HG02852 (cell line): ENCODE data around the gene SF3A2.

Source experiments
- ATAC-seq: cut with Tn5 transposase; IDR thresholded peaks from one replicate; pipeline ENCODE4 v1.9.1; 2021; ENCODE audit warnings: mild to moderate bottlenecking, moderate library complexity; ENCODE audit not compliant: unreplicated experiment

Gene SF3A2

GRCh38 chr19:2207008-2207407 lies 29.6 kb upstream of the SF3A2 start:
- no peak for ATAC-seq

- ATAC-seq = no peak
Observed at GRCh38 chr19:2207991-2208860, 28.4 kb upstream of the SF3A2 start.

DNA sequence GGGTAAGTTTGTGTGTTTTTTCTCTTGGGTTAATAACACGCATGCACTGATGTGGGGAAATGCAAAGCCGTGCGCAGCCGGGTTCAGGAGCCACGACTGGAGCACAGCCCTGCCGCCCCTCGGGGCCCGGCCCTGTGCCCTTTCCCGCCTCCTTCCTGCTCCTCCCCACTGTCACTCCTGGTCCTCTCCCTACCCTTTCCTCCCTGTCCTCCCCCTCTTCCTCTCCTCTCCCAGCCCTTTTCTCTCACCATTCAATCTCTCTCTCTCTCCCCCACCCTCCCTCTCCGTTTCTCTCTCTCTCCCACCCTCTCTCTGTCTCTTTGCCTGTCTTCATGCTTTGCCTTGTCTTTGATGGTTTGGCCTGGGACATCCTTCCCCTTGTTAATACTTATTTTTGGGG lies 27.6 kb upstream of the SF3A2 start:
- ATAC-seq = no peak

GRCh38 chr19:2209408-2209807 lies 27.2 kb upstream of the SF3A2 start:
- no peak for ATAC-seq

DNA sequence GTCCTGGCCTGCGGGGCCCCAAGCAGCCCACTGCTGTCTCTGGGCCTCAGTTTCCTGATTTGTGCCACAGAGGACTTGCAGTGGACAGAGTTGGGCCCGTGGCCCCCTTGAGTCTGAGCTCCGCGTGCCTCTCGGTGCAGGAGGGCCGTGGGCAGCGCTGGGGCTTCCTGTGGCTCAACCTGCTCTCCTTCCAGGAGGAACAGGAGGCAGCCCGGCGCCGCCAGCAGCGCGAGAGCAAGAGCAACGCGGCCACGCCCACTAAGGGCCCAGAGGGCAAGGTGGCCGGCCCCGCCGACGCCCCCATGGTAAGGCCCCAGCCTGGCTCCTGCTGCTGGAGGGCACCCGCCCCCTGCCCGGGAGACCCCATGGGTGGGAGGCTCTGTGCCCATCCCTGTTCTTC lies 26.4 kb upstream of the SF3A2 start:
- ATAC-seq = no peak

DNA sequence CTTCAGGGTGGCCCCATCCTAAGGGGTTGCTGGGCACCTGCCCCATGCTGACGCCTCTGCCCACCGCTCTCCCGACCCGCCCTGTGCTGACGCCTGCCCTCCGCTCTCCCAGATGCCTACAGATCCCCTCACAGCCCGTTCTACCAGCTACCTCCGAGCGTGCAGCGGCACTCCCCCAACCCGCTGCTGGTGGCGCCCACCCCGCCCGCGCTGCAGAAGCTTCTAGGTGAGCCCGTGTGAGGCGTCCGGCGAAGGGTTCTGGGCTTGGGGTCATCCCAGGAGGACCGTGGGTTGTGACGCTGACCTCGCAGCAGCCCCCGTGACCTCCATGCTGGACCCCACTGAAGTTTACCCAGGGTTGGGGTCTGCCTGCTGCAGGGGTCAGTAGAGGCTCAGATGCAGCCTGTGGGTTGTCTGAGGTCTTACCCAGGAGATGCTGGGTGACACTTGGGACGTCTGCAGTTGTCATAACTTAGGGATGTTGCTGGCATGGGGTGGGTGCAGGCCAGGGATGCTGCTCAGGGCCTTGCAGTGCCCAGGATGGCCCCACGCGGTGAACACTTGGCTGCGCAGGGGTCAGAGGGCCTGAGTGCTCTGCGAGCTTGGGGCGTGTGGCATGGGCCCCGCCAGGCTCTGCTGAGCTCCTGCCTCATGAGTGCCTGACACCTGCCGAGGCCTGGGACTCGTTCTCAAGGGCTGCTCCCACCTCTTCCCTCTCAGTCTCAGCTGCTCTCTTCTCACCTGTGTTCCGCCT lies 25.5 kb upstream of the SF3A2 start:
- no peak for ATAC-seq

- ATAC-seq = no peak
Observed at GRCh38 chr19:2212861-2213711, 23.5 kb upstream of the SF3A2 start.

DNA sequence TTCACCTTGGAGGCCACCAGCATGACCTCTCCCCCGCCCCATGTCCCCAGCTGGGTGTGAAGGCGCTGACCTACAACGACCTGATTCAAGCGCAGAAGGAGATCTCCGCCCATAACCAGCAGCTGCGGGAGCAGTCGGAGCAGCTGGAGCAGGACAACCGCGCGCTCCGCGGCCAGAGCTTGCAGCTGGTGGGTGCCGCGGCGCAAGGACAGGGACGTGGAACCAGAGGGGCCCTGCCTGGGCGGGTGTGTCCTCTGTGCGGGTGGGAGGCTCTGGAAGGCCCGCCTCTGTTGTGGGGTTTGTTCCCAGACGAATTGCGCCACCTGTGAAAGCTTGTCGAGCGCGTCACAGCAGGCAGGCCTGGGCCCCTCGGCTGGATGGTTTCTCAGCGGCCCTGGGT lies 22.8 kb upstream of the SF3A2 start:
- no peak for ATAC-seq

DNA sequence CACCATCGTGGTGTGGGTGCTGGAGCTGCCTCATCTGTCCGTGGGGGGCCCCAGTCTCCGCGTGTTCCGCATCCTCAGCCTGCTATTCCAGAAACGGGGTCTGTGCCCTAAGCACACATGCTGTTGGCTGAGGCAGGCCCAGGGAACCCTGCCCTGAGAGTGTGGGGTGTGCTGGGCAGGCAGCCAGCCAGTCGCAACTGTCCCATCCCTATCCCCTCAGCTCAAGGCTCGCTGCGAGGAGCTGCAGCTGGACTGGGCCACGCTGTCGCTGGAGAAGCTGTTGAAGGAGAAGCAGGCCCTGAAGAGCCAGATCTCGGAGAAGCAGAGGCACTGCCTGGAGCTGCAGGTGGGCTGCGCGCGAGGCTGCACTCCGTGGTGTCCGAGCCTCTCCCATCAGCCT lies 22.4 kb upstream of the SF3A2 start:
- ATAC-seq = no peak

GRCh38 chr19:2215281-2215751 lies 21.3 kb upstream of the SF3A2 start:
- ATAC-seq = no peak

DNA sequence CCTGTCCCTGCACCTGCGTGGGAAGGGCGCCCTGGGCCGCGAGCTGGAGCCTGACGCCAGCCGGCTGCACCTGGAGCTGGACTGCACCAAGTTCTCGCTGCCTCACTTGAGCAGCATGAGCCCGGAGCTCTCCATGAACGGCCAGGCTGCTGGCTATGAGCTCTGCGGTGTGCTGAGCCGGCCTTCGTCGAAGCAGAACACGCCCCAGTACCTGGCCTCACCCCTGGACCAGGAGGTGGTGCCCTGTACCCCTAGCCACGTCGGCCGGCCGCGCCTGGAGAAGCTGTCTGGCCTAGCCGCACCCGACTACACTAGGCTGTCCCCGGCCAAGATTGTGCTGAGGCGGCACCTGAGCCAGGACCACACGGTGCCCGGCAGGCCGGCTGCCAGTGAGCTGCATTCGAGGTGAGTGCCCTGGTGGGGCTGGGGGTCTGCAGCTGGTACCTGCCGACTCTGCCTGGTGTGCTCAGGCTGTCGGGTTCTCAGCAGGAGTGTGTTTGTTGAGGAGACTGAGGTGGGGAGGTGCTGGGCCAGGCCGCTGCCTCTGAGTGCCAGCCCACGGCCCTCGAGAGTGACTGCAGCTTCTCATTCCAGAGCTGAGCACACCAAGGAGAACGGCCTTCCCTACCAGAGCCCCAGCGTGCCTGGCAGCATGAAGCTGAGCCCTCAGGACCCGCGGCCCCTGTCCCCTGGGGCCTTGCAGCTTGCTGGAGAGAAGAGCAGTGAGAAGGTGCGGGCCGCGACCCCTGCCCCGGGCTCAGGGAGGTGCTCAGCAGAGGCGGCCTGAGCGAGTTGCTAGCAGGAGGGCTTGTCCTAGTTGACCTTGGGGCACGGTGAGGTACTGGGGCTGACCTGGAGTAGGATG lies 20.0 kb upstream of the SF3A2 start:
- no peak for ATAC-seq

- no peak for ATAC-seq
Observed at GRCh38 chr19:2217591-2217990, 19.0 kb upstream of the SF3A2 start.

DNA sequence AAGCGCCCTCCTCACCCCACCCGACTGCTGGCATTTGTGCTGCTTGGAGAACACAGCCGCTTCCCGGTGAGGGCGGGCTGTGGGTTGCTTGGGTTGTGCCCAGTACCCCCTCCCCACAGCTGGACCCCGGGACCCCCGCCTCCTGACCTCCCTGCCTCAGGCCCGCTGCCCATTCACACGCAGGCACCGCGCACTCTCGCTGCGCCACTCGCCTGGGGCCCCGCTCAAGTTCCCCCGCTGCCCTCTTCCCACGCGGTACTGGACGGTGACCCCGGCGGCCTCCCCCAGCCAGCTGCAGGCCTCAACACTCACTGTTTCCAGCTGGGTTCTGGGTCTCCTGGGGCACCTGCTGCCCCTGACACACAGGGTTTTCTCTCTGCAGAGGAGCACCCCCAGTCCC lies 16.9 kb upstream of the SF3A2 start:
- no peak for ATAC-seq

GRCh38 chr19:2221250-2221831 lies 15.3 kb upstream of the SF3A2 start:
- ATAC-seq = no peak

- ATAC-seq = no peak
Observed at GRCh38 chr19:2221918-2222317, 14.7 kb upstream of the SF3A2 start.

DNA sequence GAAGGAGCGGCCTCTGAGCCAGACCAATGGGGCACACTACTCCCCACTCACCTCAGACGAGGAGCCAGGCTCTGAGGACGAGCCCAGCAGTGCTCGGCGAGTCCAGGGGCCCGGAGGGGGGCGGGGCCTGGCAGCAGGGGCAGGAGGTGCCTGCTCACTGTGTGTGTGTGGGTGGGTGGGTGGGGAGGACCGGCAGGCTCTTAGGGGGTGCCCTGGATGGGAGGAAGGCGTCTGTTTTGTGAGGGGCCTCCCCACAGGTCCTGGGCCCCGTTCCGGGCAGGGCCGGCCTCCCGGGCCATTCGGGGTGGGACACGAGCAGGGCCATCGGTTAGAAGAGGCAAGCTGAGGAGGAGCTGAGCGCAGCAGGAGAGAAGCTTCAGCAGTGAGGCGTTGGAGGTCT lies 13.2 kb upstream of the SF3A2 start:
- no peak for ATAC-seq

DNA sequence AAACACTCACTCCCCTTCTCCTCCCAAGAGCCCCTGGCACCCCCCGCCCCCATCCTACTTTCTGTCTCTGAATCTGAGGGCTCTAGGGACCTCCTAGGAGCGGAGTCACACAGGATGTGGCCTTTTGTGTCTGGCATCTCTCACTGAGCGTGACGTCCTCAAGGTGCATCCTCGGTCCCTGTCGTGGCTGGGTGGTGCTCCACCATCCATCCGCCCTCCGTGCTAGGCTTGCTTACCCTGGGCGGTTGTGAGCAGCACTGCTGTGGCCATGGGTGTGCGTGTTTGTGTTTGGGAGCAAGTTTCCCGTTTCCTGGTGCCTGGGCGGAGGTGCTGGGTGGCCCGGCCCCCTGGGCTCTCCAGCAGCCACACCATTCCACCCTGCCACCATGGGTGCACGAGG lies 12.7 kb upstream of the SF3A2 start:
- no peak for ATAC-seq

DNA sequence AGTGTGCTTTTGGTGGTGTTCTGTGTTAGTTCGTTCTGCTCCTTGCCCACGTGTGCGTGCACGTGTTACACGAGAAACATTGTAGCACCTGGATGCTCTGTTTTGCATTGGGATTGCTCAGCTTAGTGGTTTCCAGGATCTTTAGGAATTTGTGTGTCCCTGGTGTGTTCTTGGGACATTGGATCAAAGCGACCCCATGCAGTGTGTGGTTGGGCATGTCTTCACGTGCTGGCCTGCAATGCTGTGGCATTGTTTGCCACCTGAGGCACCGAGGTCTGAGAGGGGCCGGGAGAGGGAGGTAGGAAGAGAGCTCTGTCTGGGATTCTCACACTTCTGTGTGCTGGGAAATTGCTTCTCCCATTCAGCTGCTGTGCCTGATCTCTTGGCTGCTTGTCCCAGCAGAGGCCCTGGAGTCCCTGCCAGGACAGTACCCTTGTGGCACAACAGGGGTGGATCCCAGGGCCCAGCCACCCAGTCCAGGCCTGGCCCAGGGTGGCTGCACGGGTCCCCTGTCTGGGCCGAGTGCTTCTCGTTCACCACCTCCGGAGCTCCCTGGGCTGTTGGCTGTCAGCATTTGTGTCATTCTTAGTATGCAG lies 11.8 kb upstream of the SF3A2 start:
- no peak for ATAC-seq

DNA sequence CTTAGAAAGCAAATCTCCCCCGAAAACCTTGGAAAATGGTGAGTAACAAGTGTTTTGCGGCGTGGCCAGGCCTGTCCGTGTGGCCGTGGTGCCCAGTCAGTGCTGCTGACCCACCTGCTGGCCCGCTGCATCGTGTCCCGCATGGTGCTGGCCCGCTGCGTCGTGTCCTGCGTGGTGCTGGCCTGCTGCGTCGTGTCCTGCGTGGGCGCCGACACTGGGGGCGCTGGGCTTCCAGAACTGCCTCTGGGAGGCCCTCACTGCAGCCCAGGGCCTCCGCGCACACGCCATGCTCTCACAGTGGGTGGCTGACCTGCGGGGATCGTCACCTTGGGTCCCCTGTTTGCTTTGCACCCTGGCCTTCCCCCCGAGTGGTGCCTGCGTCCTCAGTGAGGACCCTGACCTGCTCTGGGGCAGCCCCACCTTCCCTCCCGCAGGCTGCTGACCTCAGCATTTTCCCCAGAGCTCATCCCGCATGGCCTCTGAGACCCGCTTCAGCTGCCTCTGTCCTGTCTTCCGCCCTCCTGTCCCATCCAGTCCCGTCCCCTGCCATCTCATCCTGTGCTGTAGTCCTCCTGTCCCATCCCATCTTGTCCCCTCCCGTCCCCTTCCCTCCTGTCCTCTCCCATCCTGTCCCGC lies 11.1 kb upstream of the SF3A2 start:
- ATAC-seq = no peak
